GM18868 (cell line): ENCODE data around the gene AKAP14.
"Not testable (repeated sequence)": the region's sequence is repeated elsewhere in the genome, so short reads cannot be mapped to it uniquely, and the experiment has no call there.

ENCODE experiments used
- ATAC-seq: cut with Tn5 transposase; IDR thresholded peaks from one replicate; pipeline ENCODE4 v1.9.1; 2021; ENCODE audit warnings: mild to moderate bottlenecking, moderate library complexity; ENCODE audit not compliant: unreplicated experiment

The AKAP14 gene

GRCh38 chrX:119895843-119896326 lies at the start of gene AKAP14:
TSS of gene AKAP14 (plus strand) at chrX:119895893. CDS start at chrX:119903224, 7,331 bp downstream.
- no peak for ATAC-seq

DNA sequence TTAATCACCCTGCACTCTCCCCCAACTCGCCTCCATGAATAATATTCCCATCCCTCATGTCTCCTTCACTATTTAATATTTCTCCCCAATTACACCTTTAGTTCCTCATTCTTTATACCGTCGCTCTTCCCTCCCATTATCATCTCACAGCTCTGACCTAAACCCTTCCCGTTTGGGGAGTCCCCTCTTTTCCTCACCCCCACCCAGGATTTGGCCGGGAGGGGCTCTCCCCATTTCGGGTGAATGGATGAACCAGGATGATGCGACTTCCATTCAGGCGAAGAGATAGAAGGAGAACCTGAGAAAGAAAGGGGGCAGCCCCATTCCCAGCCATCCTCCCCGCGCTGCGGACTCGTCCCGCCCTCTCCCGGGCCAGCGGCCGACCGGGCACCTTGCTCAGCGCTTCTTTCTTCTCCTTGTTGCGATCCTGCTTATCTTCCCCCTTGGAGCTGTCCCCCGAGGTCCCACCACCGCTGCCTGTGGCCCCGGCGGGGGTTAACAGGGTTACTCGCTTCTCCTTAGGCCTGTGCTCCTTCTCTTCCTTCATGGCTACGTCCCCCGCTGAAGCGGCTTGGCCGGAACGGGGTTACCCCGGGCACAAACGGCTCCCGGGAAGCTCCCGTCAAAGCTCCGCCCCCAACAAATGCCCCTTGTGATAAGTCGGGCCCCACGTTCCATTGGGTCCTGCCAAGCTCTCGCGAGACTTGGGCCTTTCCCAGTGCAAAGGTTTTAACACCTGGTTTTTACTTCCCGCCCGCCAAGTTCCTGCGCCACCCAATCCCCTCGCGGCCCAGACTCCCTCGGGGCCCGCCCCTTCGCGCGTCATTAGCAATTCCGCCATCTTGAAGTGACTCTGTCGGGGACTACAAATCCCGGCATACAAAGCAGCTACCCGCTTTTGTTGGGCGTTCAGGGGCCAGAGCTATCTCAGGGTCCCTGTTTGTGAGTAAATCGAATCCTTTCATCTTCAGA lies 43.0 kb upstream of the AKAP14 start, which contains the start of gene UPF3B:
UPF3B (minus strand) TSS at position 582 of the 972 bp plus-strand sequence; CDS start at position 547, 35 bp downstream.
- ATAC-seq, result peak; percentile 98

GRCh38 chrX:119853444-119853843 lies 42.2 kb upstream of the AKAP14 start:
- ATAC-seq, result no peak

GRCh38 chrX:119870626-119871131 lies 25.0 kb upstream of the AKAP14 start:
- ATAC-seq, result peak; percentile 4

- peak; percentile 35 for ATAC-seq
Observed at GRCh38 chrX:119871245-119871598, 24.5 kb upstream of the AKAP14 start.

DNA sequence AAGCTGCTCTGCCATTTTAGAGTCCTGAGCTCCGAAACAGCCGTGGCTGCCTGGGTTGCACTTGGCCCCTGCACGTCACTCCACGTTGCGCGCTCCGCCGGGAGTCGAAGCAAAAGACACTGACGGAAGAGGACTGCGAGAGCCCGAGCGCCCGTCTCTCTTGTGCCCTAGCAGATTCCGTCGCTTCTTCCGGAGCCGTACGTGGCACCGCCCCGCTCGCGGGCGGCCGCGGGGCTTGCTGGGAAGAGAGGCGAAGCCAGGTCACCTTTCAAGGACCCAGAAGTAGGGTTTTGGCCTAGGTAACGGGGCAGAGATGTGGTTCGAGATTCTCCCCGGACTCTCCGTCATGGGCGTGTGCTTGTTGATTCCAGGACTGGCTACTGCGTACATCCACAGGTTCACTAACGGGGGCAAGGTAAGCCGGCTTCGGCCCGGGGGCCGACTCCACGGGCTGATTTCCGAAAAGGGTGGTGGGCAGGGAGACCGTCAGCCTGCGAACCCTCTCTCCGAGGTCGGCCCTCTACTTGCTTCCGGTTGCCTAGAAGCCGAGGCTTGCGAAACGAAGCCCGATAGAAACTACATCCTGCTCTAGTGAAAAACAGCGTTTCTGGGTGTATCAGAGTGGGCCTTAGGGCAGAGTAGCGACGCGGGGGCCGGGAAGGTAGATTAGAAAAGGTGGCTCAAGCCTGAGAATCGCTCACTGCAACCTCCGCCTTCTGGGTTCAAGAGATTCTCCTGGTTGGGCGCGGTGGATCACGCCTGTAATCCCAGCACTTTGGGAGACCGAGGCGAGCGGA lies 23.9 kb upstream of the AKAP14 start, which contains the start of the genes NDUFA1 and RNF113A:
NDUFA1 (plus strand) TSS at position 234 of the 797 bp plus-strand sequence; CDS start at position 314, 80 bp downstream.
RNF113A (minus strand) TSS at position 135 of the 797 bp plus-strand sequence; CDS start at position 15, 120 bp downstream.
- ATAC-seq, result peak; percentile 95

- no peak for ATAC-seq
Observed at GRCh38 chrX:119878740-119879139, 17.0 kb upstream of the AKAP14 start.

GRCh38 chrX:119880076-119880475 lies 15.6 kb upstream of the AKAP14 start:
- ATAC-seq, result no peak

GRCh38 chrX:119880552-119881437 lies 14.9 kb upstream of the AKAP14 start:
- peak; percentile 92 for ATAC-seq

DNA sequence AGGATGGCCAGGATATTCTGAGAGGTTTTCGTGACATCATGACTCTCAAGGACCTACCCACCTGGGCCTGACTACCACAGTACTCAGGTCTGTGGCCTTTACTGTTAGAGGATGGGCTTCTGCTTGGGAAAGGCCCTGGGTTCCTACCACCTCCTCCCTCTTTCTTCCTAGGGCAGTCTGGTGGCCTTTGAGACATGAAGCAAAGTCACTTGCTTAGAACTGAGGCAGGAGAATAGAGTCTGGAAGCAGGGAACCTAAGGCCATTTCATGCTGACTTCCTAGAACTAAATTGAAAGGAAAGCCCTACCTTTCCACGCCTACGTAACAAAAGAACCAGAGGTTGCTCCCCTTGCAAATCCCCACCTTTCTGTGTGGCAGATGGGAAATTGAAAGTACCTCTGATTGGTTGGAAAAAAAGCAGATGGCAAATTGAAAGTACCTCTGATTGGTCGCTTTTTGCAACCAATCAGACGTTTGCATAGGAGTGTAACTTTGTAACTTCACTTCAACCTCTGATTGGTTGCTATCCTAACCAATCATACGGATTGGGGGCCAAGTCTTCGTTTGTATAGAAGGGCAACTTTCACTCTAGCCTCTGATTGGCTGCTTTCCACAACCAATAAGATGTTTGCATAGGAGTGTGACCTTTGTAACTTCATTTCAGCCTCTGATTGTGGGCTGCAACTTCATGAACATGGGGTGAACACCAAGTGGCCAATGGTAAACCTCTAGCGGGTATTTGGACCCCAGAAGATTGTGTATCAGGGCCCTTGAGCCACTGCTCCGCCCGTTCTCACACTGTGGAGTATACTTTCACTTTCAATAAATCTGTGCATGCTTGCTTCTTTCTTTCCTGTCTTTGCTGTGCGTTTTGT lies 9.9 kb upstream of the AKAP14 start:
- no peak for ATAC-seq

GRCh38 chrX:119887721-119888425 lies 7.8 kb upstream of the AKAP14 start:
- ATAC-seq, result peak; percentile 63

DNA sequence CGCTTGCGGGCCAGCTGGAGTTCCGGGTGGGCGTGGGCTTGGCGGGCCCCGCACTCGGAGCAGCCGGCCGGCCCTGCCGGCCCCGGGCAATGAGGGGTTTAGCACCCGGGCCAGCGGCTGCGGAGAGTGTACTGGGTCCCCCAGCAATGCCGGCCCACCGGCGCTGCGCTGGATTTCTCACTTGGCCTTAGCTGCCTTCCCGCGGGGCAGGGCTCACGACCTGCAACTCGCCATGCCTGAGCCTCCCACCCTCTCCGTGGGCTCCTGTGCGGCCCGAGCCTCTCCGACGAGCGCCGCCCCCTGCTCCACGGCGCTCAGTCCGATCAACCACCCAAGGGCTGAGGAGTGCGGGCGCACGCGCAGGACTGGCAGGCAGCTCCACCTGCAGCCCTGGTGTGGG lies 5.1 kb upstream of the AKAP14 start:
- ATAC-seq, result not testable (repeated sequence)

GRCh38 chrX:119891961-119892692 lies 3.6 kb upstream of the AKAP14 start:
- ATAC-seq, result not testable (repeated sequence)

DNA sequence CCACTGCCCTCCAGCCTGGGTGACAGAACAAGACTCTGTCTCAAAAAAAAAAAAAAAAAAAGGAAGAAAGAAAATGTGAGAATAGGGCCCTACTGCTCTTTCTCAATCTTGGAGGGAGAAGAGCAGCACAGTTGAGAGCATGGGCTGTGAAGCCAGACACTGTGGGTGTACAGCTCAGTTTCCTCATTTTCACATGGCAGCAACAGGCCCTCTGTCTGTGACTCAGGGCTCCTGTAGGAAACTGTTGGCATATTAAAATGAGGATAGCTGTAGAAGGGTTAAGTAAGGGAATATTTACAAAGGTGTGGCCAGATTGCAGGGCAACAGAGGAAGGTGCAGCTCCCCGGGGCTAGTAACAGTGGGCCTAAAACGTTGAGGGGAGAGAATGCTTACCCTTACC lies 3.4 kb downstream of the AKAP14 start:
- ATAC-seq, result no peak

- no peak for ATAC-seq
Observed at GRCh38 chrX:119900976-119901375, 5.3 kb downstream of the AKAP14 start.

- ATAC-seq, result no peak
Observed at GRCh38 chrX:119916310-119916709, 20.6 kb downstream of the AKAP14 start.

DNA sequence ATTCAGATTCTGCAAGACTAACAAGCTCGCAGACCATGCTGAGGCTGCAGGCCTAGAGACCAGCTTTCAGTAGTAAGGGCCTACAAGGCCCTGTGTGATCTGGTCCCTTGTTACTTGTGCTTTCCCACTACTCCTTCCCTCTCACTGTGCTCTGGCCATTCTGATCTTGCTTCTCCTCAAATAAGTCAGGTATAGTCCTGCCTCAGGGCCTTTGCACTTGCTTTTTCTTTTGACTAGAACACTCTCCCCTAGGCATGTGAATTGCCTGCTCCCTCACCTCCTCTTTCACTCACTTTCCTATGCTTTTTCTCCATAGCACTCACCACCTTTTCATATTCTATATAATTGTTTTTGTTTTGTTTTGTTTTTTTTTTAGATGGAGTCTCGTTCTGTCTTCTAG lies 22.2 kb downstream of the AKAP14 start:
- ATAC-seq, result no peak
